Astrocyte (in vitro differentiated cells and primary cell): Measurements from ENCODE around the gene SLC6A3. TPM values are rescaled to one million over a fixed set of nuclear protein-coding genes. Genes with fewer than 3 reads are reported as not detected.
A peak's percentile ranks its signal among the peaks of the same experiment; 100 is the strongest.

ENCODE experiments used
- DNase-seq: peaks from one replicate; pipeline ENCODE4 v3.0.0-alpha.2; 2010; ENCODE audit warnings: low read depth
- FAIRE-seq: peaks from 2 replicates; lab custom pipeline; 2011; peaks lifted over from hg19 to GRCh38; lab: Jason Lieb, UNC
- H2AFZ ChIP-seq: 2 replicates; pipeline ENCODE4 v1.6.0; 2012; ENCODE audit warnings: low read depth, low read length, inconsistent platforms
- H3K27ac ChIP-seq: 2 replicates; pipeline ENCODE4 v1.5.1; 2011; ENCODE audit warnings: low read depth, low read length, inconsistent platforms
- H3K27me3 ChIP-seq: 2 replicates; pipeline ENCODE4 v1.6.0; 2011; ENCODE audit warnings: low read length, inconsistent platforms; ENCODE audit not compliant: insufficient read depth
- H3K36me3 ChIP-seq: 2 replicates; pipeline ENCODE4 v1.5.1; 2011; ENCODE audit warnings: low read length, inconsistent platforms; ENCODE audit not compliant: insufficient read depth
- H3K4me1 ChIP-seq: 2 replicates; pipeline ENCODE4 v1.5.1; 2011; ENCODE audit warnings: low read length, inconsistent platforms; ENCODE audit not compliant: insufficient read depth
- H3K4me2 ChIP-seq: 2 replicates; pipeline ENCODE4 v1.6.0; 2012; ENCODE audit warnings: low read length, inconsistent platforms
- H3K4me3 ChIP-seq: 2 replicates; pipeline ENCODE4 v1.5.1; 2011; ENCODE audit warnings: low read depth, mild to moderate bottlenecking, low read length, inconsistent platforms; ENCODE audit not compliant: insufficient read depth
- H3K79me2 ChIP-seq: 2 replicates; pipeline ENCODE4 v1.6.0; 2012; ENCODE audit warnings: mild to moderate bottlenecking, low read length, inconsistent platforms; ENCODE audit not compliant: insufficient read depth
- H3K9ac ChIP-seq: 2 replicates; pipeline ENCODE4 v1.6.0; 2012; ENCODE audit warnings: mild to moderate bottlenecking, low read length, inconsistent platforms
- H3K9me3 ChIP-seq: 2 replicates; pipeline ENCODE4 v1.5.1; 2012; ENCODE audit warnings: low read depth, mild to moderate bottlenecking, low read length, inconsistent platforms; ENCODE audit not compliant: insufficient read depth
- H4K20me1 ChIP-seq: 2 replicates; pipeline ENCODE4 v1.6.0; 2012; ENCODE audit warnings: low read length, inconsistent platforms; ENCODE audit not compliant: insufficient read depth
- H3K27ac Mint-ChIP-seq: one replicate; pipeline ENCODE4 v1.8.0; 2021; ENCODE audit warnings: mild to moderate bottlenecking, mixed read lengths; ENCODE audit not compliant: unreplicated experiment
- H3K27me3 Mint-ChIP-seq: one replicate; pipeline ENCODE4 v1.8.0; 2021; ENCODE audit warnings: low read depth, mixed read lengths; ENCODE audit not compliant: unreplicated experiment
- H3K36me3 Mint-ChIP-seq: one replicate; pipeline ENCODE4 v1.8.0; 2021; ENCODE audit warnings: low read depth, mixed read lengths; ENCODE audit not compliant: unreplicated experiment
- H3K4me1 Mint-ChIP-seq: one replicate; pipeline ENCODE4 v1.8.0; 2021; ENCODE audit warnings: low read depth, mixed read lengths; ENCODE audit not compliant: unreplicated experiment
- H3K4me3 Mint-ChIP-seq: one replicate; pipeline ENCODE4 v1.8.0; 2021; ENCODE audit warnings: mild to moderate bottlenecking, moderate library complexity, mixed read lengths; ENCODE audit not compliant: unreplicated experiment
- H3K9me3 Mint-ChIP-seq: one replicate; pipeline ENCODE4 v1.8.0; 2021; ENCODE audit warnings: mild to moderate bottlenecking, mixed read lengths; ENCODE audit not compliant: unreplicated experiment
- EZH2 ChIP-seq: IDR thresholded peaks from 2 replicates; pipeline ENCODE4 v1.6.1; 2012; ENCODE audit warnings: mild to moderate bottlenecking, low read length, inconsistent platforms; ENCODE audit not compliant: insufficient read depth
- total RNA-seq: library from RNA; stranded (reverse); gene quantifications from 2 replicates; pipeline ENCODE4 v1.2.1, GENCODE V29; 2021
- TF ChIP-seq, protein P1 (sequence below): IDR thresholded peaks from 2 replicates; pipeline ENCODE4 v1.5.1; 2011; ENCODE audit warnings: low read depth, mild to moderate bottlenecking, inconsistent platforms, low read length, moderate library complexity; ENCODE audit not compliant: insufficient read depth

Gene SLC6A3
- total RNA-seq, 1 donor from 2014 or later = 0.07 TPM

DNA sequence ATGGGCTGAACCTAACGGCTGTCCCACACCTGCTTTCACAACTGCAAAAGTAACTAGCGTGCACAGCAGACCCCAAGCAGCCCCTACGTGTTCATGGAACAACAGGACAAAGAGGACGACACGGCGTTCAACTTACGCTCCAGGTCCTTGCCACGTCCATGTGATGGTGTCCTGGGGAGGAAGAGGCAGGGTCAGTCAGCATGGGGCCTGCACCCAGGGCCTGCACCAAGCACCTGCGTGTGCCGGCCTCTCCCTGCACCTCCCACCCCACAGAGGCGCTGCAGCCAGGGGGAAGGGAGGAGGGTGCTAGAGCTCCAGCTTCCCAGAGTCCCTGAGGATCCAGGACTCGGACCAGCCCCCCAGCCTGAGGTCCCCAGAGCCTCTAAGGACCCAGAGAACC lies 35.6 kb upstream of the SLC6A3 start:
- H3K27ac ChIP-seq = no peak overlapping the region
- H3K36me3 ChIP-seq = peaks cover 9% of the 10 kb centered on the region
- no peak for TF ChIP-seq EZH2
- TF ChIP-seq, protein P1, sequence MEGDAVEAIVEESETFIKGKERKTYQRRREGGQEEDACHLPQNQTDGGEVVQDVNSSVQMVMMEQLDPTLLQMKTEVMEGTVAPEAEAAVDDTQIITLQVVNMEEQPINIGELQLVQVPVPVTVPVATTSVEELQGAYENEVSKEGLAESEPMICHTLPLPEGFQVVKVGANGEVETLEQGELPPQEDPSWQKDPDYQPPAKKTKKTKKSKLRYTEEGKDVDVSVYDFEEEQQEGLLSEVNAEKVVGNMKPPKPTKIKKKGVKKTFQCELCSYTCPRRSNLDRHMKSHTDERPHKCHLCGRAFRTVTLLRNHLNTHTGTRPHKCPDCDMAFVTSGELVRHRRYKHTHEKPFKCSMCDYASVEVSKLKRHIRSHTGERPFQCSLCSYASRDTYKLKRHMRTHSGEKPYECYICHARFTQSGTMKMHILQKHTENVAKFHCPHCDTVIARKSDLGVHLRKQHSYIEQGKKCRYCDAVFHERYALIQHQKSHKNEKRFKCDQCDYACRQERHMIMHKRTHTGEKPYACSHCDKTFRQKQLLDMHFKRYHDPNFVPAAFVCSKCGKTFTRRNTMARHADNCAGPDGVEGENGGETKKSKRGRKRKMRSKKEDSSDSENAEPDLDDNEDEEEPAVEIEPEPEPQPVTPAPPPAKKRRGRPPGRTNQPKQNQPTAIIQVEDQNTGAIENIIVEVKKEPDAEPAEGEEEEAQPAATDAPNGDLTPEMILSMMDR = no peak
- Mint-ChIP-seq H3K27ac (no peak overlapping the region), H3K9me3 (no peaks in the 10 kb centered on the region), H3K36me3 (peaks cover 13% of the 10 kb centered on the region), H3K4me1 (no peaks in the 10 kb centered on the region), H3K4me3 (no peak overlapping the region), H3K27me3 (no peaks in the 10 kb centered on the region)
- H3K9ac ChIP-seq = no peak overlapping the region
- H3K4me1 ChIP-seq = no peaks in the 10 kb centered on the region
- no peaks in the 10 kb centered on the region for H3K79me2 ChIP-seq
- no peaks in the 10 kb centered on the region for H3K27me3 ChIP-seq
- peaks cover 48% of the 10 kb centered on the region for H4K20me1 ChIP-seq
- no peak overlapping the region for H3K4me3 ChIP-seq
- no peaks in the 10 kb centered on the region for H3K9me3 ChIP-seq
- H2AFZ ChIP-seq = no peak overlapping the region
- no peak for DNase-seq
- no peak overlapping the region for H3K4me2 ChIP-seq
- FAIRE-seq = no peak

DNA sequence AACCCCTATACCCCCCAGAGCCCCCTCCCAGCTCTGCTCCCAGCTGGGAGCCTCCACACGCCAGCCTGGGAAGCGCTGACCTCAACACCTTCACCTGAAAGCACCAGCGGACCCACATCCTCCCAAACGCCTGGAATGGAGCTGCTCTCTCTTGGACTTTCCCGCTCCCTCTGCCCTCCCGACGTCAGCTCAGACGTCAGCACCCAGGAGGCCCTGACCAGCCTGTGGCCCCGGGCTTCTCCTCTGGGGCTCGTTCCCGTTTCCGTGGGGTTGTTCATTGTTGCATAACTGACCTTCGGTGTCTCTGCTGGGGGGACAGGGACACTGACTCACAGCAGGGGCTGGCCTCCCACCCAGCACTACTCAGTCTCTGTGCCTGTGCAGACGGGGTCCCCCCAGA lies 35.0 kb upstream of the SLC6A3 start:
- H3K4me2 ChIP-seq = no peak overlapping the region
- no peaks in the 10 kb centered on the region for H3K4me1 ChIP-seq
- TF ChIP-seq, protein P1 = no peak
- TF ChIP-seq EZH2 = no peak
- H3K9me3 ChIP-seq = no peaks in the 10 kb centered on the region
- no peak overlapping the region for H2AFZ ChIP-seq
- no peaks in the 10 kb centered on the region for H3K27me3 Mint-ChIP-seq
- H3K9me3 Mint-ChIP-seq = no peaks in the 10 kb centered on the region
- H3K9ac ChIP-seq = no peak overlapping the region
- DNase-seq (no peak), FAIRE-seq (no peak)
- peaks cover 9% of the 10 kb centered on the region for H3K36me3 ChIP-seq
- H3K27ac Mint-ChIP-seq = no peak overlapping the region
- no peaks in the 10 kb centered on the region for H3K4me1 Mint-ChIP-seq
- no peak overlapping the region for H3K27ac ChIP-seq
- H3K36me3 Mint-ChIP-seq = peaks cover 13% of the 10 kb centered on the region
- H3K4me3 Mint-ChIP-seq = no peak overlapping the region
- peaks cover 42% of the 10 kb centered on the region for H4K20me1 ChIP-seq
- no peak overlapping the region for H3K4me3 ChIP-seq
- H3K79me2 ChIP-seq = no peaks in the 10 kb centered on the region
- H3K27me3 ChIP-seq = no peaks in the 10 kb centered on the region

DNA sequence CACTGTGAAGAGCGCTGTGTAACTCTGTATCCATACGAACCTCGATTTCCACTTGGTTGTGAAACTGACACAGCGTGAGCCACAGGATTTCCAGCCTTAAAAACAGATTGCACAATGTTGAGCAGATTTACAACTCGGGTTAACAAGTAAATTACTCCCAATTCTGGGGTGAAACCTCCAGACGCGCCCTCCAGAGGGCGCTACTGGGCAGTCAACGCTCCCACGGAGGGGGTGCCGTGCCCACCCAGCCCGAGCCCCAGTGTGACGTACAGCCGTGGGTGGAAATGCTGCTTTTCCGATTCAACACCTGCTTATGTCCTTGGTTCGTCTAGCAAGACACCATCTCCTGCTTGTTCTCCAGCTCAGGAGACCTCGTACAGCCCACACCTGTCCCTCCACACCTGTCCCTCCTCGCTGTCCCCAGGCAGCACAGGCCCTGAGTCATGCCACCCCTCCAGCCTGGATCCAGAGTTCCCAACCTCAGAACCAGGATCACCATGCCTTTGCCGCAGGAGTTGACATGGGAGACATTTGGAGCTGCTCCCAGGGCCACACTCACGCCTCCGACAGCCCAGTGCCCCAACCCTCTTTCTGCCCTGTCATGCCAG lies 34.4 kb upstream of the SLC6A3 start:
- H3K9ac ChIP-seq = no peak overlapping the region
- no peaks in the 10 kb centered on the region for H3K9me3 ChIP-seq
- no peak overlapping the region for H3K27ac ChIP-seq
- no peak for FAIRE-seq
- H3K27me3 ChIP-seq = no peaks in the 10 kb centered on the region
- H3K4me3 Mint-ChIP-seq = no peak overlapping the region
- H3K4me2 ChIP-seq = no peak overlapping the region
- no peak overlapping the region for H2AFZ ChIP-seq
- TF ChIP-seq, protein P1 = peak; percentile 62
- TF ChIP-seq EZH2 = no peak
- no peaks in the 10 kb centered on the region for H3K27me3 Mint-ChIP-seq
- peaks cover 9% of the 10 kb centered on the region for H3K36me3 ChIP-seq
- H4K20me1 ChIP-seq = peaks cover 37% of the 10 kb centered on the region
- H3K36me3 Mint-ChIP-seq = peaks cover 13% of the 10 kb centered on the region
- no peak overlapping the region for H3K4me3 ChIP-seq
- DNase-seq = no peak
- no peak overlapping the region for H3K27ac Mint-ChIP-seq
- H3K79me2 ChIP-seq = no peaks in the 10 kb centered on the region
- no peaks in the 10 kb centered on the region for H3K9me3 Mint-ChIP-seq
- H3K4me1 Mint-ChIP-seq = no peaks in the 10 kb centered on the region
- H3K4me1 ChIP-seq = no peaks in the 10 kb centered on the region
